HG03565 (cell line): ENCODE measurements around the gene PNN.
A peak's percentile ranks its signal among the peaks of the same experiment; 100 is the strongest.

ENCODE experiments used
- ATAC-seq: cut with Tn5 transposase; IDR thresholded peaks from one replicate; pipeline ENCODE4 v1.9.1; 2021; ENCODE audit warnings: mild to moderate bottlenecking, moderate library complexity; ENCODE audit not compliant: unreplicated experiment

PNN gene

DNA sequence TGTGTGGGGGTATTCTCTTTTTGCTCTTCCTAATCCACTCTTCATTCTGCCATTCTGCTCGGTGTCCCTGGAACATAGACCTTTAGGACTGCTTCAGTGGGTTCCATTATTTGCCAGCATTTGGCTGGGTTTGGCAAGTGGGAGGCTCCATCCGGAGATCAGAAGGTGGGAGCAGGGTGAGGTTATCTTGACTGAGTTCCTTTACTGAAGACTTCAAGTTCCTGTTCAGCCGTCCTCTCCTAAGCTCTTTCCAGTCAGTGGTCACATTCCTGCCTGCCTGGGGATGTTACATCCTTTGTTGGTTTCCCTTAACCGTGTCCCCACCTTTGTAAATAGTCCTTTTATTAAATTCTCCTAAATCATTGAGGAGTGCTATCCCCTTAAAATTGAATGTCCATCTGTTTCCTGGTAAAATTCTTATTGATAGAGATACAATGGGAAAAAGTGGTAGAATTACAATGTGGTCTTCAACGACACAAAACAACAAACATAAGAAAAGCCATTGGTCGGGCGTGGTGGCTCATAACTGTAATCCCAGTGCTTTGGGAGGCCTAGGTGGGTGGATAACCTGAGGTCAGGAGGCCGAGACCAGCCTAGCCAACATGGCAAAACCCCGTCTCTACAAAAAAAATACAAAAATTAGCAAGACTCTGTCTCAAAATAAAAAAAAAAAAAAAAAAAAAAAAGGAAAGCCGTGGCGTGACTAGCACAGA is 53.6 kb downstream of the PNN start:
- ATAC-seq = no peak

DNA sequence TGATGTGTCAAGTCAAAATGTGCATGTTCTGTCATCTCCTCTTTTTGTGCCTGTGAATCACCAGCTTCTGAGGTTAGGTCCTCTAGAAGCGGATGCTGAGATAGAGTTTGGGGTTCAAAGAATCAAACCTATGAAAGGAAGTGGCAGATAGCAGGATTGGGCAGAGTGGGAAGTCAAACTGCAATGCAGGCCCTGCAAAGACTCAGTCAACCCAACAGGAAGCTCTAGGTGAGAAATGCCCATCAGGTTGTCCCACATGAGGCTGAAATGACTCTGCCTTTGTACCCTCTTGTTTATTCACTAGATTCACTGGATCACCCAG is 54.1 kb downstream of the PNN start:
- no peak for ATAC-seq

DNA sequence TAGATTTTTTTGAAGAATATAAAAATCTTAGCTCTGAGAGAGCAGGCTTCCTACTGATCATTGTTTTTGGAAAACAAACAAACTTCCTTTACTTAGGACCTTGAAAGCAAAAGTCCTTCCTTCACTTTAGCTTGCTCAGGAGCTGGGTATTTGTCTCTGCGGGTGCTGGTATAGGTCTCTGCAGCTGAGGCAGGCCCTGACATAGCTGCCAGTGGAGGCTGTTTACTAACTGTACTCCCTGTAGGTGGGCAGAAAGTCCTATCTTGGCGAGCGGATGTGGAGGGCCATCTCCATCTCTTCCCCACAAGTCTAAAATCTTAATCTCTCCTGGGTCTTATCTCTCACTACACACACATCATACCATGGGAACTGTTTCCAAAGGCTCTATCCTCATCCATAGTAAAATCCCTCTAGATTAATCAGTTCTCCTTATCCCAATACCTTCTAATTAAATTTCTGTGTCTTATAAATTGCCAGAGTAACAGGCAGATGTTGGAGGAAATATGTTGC is 54.6 kb downstream of the PNN start:
- ATAC-seq = no peak

DNA sequence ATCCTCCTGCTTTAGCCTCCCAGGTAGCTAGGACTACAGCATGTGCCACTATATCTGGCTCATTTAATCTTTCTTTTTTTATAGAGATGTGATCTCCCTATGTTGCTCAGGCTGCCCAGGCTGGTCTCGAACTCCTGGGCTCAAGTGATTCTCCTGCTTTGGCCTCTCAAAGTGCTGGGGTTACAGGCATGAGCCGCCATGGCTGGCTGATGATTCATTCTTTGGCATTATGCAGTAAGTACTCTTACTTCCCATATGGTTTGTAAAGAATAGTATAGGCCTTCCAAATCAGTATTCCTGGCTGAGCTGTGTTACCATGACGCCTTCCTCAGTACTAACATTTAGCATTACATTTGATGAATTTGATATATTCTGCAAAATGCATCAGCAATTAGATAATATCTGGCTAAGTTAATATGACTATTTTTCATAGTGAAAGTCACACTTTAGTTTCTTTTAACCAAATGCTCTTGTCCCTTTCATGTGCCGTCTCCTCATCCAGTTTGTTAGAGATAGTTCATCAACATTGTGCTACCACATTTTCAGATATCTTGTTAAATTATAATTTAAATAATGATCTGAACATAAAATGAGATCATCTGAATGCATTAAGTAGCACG is 55.5 kb downstream of the PNN start:
- ATAC-seq = no peak

DNA sequence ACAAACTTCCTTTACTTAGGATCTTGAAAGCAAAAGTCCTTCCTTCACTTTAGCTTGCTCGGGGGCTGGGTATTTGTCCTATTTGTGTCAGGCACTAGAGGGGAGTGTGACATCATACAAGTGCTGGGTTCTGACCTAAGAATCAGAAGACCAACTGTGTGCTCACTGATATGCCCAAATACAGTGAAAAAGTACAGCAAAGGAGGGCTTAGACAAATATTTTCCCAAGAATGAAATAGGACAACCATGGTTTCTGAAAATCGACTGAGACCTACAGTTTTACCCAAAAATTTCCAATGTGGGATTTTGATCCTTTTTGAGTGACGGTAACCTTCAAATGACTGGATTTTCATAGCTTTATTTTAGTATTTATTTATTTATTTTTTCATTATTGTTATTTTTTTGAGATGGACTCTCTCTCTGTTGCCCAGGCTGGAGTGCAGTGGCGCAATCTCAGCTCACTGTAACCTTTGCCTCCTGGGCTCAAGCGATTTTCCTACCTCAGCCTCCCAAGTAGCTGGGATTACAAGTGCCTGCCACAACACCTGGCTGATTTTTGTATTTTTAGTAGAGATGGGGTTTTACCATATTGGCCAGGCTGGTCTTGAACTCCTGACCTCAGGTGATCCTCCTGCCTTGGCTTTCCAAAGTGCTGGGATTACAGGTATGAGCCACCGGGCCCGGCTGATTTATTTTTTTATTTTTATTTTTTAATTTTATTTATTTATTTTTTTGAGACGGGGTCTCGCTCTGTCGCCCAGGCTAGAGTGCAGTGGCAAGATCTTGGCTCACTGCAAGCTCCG is 56.9 kb downstream of the PNN start:
- ATAC-seq = peak; percentile 75
